Fibroblast of skin of right biceps (primary cell): Measurements from ENCODE around the gene KMT5B.

Experiments
- DNase-seq: peaks from one replicate; pipeline ENCODE4 v3.0.0-alpha.2; 2013

The KMT5B gene

DNA sequence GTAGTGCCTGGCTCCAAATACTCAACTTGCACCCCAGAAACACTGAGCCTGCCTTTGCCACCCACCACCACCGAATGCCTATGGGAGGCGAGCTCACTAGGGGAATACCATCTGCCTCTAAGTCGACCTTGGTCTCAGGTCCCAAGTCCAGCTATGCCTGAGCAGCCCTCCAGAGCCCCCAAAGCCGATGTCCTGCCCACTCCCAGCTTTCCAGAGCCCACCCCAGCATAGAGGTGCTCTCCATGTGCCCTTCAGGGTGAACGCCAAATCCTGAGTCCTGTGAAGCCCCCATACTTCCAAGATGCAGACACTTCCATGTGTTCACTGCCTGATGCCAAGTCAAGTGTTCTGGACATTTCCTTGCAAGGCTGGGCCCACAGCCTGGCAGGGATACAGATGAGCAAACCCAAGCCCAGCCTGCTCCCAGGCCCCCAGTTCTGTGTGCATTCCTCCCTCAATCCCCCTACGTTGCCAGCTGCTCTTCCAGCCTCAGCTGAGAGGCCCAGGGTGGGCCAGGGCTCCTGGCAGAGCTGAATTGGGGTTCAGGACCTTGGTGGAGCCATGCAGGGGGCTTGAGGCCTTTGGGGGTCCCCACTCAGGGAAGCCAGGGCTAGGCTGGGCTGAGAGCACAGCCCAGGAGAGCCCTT lies 2.6 kb upstream of the KMT5B start:
- DNase-seq, result no peak

DNA sequence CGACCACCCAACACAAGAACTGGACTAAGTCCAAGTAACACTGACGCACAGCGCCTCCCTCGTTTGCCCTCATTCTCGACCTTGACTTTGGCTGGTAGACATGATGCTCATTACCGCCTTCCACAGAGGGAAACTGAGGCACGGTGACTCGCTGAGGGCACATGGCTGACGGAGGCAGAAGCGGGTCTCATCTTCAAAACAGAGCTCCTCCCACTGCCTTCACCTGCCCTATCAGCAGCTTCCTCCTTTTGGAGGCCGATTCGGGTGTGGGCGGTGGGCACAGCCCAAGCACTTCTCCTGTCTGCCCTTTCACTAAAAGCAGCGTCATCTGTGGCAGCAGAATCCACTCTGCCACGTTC lies 2.0 kb upstream of the KMT5B start:
- no peak for DNase-seq

DNA sequence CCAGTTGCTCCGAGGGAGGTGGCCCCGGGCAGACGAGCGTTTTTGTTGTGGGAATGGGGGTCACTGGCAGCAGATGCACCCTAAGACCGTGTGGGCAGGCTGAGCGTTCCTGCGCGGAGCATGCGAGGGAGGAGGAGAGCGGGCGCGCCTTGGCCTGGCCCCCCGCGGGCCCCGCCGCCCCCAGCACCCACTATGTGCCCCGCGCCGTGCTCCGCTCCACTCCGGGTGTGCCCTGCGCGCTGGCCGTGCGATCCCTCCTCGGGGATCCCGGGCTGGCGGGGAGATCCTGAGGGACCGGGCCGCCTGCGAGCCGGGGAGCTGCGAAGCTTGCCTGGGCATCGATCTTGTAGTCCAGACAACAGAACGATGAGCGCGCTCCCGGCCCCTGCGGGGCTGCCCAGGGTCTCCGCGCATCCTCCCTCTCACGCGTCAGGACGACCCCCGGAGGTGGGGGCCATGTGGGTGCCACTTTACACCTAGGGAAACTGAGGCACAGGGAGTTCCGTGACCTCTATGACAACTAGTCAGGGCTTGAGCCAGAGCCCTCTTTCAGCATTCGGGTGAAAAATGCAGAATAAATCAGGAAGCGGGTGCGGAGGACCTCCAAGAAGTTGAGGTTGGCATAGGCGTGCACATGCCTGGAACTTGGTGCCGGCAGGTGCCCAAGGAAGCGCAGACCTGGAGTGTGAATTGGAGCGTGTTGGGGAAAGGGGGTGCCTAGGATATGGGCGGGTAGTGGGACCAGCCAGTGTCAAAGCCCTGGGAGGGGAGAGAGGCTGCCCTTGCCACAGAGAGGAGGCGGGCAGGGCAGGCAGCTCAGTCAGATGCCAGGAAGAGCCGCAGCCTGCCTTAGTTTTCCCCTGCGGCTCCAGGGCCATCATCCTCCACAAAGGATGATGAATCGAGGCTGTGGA lies 1.3 kb upstream of the KMT5B start:
- DNase-seq, result no peak

GRCh38 chr11:68213555-68214172 lies 568 bp upstream of the KMT5B start:
- peak; percentile 98 for DNase-seq

DNA sequence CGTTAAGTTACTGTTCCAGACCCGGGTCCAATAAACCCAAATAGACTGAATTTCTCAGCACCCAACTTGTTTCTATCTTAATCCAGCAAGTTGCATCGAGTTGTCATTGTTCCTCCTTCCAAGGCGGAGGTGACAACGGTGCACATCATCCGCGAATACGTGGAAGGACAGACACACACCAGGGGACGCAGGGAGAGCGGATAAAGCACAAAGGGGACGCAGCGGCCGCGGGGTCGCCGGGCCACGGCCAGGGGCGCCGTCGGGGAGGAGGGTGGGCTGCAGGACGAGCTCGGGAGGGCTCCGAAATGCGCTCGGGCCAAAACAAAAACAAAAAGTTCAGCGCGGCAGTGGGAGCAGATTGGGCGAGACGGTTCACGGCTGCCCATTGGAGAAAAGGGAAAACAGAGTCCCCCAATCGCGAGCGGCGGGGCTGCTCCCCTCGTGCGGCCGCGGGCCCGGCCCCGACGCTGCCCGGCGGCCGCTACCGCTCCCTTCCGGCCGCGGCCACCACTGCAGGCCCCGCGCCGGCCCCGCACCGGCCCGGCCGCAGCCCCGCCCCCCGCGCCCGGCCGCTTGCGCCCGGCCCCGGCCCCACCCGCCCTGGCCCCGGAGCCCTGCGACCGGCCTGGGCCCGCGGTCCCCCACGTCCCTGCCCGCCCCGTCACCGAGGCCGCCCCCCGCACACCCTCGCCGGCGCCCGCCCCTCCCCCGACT lies 518 bp downstream of the KMT5B start:
- DNase-seq, result peak; percentile 80

DNA sequence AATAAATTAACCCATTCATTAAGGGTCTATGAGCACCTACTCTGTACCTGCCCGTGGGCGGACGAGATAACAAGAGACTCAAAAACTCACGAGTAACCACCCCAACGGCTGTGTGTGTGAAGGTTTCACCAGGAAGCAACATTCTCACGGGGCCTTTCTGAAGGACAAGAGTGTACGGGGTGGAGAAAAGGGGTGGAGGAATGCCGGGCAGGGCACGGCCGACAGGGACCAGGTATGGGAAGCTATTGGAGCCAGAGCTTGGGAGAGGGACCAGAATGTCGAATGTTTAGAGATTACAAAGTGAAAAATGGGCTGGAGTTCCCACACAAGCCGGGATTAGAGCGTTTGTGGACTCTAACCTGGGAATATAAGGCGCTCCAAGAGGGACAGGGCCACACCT lies 1.6 kb downstream of the KMT5B start:
- no peak for DNase-seq

DNA sequence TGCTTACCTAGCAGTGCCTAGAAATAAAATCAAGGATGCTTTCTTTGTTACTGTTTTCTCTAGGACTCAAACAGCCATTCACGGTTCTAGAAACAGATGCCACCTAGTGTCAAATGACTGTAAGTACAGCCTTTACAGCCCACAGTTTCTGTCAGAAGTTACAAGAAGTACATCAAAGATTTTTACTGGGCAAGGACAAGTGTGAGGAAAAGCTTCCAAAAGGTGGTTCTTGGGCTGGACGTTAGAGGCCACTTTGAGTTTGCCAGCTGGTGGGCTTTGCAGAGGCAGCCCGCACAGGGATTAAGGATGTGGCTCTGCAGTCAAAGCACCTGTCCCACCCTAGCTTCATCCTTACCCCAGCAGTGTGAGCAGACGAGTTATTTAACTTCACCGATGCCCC lies 6.9 kb downstream of the KMT5B start:
- DNase-seq, result peak; percentile 61

DNA sequence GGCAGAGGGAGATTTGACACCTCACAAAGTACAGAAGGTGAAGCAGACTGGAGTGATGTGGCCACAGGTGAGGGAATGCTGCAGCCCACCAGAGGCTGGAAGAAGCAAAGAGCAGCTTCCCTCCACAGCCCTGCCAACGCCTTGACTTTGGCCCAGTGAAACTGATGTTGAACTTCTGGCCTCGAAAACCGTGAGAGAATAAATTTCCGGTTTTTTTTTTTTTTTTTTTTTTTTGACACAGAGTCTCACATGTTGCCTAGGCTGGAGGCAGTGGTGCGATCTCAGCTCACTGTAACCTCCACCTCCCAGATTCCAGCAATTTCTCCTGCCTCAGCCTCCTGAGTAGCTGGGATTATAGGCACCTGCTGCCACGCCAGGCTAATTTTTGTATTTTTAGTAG lies 8.7 kb downstream of the KMT5B start:
- no peak for DNase-seq

GRCh38 chr11:68202165-68202564 lies 10.9 kb downstream of the KMT5B start:
- no peak for DNase-seq

GRCh38 chr11:68201492-68201891 lies 11.6 kb downstream of the KMT5B start:
- no peak for DNase-seq

GRCh38 chr11:68200639-68201038 lies 12.5 kb downstream of the KMT5B start:
- peak; percentile 80 for DNase-seq

GRCh38 chr11:68199295-68199987 lies 13.7 kb downstream of the KMT5B start:
- DNase-seq, result no peak

DNA sequence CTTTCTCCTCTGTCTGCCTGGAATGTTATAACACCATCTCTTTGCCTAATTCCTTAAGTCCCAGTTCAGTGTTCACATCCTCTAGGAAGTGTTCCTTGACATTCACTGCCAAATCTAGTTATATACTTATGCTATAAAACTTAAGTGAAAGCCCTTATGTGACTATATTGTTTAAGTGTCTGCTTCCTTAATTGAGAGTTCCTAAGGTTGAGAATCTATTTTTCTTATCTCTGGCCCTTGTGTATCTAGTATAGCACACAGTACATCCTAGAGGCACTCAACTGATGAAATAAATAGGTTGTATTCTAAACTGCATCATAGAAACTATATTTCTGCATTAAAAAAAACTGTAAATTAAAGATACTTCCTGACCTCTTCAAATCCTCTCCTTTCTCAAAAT lies 16.9 kb downstream of the KMT5B start:
- no peak for DNase-seq

GRCh38 chr11:68194675-68195294 lies 18.3 kb downstream of the KMT5B start:
- no peak for DNase-seq

DNA sequence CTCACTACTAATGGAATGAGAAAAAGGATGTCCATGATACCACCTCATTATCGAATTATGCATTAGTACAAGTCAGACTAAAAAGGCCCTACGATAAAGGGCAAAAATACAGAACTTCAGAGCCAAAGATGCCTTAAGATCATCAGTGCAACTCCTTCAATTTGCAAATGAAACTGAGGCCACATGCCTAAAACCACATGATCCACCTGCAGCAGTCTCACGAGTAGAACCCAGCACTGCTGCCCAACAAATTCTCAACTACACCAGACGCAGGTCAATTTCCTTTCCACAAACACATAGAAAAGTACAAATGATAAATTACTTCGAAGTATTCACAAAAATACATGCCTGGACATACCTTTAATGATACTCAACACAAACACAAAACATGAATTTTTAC lies 20.1 kb downstream of the KMT5B start:
- DNase-seq, result no peak

GRCh38 chr11:68191661-68192579 lies 21.2 kb downstream of the KMT5B start:
- DNase-seq, result no peak

DNA sequence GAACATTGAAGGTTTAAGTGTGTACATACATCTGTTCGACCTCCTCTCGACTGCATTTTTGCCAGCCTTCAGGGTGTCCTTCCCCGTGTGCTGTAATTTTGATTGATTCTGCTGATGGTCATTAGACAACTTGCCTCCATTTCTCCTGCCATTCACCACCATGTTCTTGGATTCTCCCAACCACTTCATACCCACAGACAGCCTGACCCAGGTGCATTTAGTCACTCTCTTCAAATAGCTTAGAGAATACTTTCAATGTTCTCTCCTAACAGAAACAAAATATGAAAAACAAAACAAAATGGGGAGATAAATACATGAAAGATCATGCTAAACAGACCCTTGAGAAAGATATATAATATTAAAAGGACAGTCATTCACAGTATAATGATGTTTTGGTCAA lies 23.2 kb downstream of the KMT5B start:
- DNase-seq, result no peak

DNA sequence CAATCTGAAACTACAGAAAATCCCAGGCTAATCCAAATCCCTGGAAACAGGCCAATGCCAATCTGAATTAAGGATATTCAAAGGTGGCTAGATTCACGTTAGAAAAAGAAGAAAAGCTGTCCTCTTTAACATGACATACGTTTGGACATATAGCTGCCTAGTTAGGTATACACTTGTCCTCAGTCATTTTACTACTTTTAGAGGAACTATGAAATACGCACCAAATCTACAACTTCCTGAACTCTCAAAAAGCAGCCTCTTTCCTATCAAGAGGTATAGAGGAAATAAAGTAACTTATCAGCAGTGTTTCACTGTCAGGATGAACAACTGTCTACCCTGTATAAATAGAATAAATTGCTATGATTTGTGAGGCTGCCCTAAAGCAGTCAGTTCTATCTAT lies 24.0 kb downstream of the KMT5B start:
- DNase-seq, result no peak

- DNase-seq, result no peak
These were observed 27.0 kb downstream of the KMT5B start for GRCh38 chr11:68186061-68186460.

- DNase-seq, result no peak
These were observed 31.2 kb downstream of the KMT5B start for GRCh38 chr11:68181719-68182451.
